ENCODE measurements around the gene PNLIPRP1. TPM values are rescaled to one million over a fixed set of nuclear protein-coding genes. Genes with fewer than 3 reads are reported as not detected.

PNLIPRP1 gene
- total and polyA plus RNA-seq, 2 of the 4 experiments (the other 2 are of a cell fraction) = not detected

GRCh38 chr10:116606061-116606483 is 15.3 kb downstream of the PNLIPRP1 start:
- POLR2A ChIA-PET (ENCODE audit: unreplicated experiment) = no interaction called here
- intact Hi-C loops (cut with micrococcal nuclease) (no loop called here), dilution Hi-C loops (cut with HindIII; ENCODE audit: low sequenced_read_pairs, unreplicated experiment) (no loop called here), in situ Hi-C loops (cut with MboI; ENCODE audit: low sequenced_read_pairs) (no loop called here)
- Histone ChIP-seq H4K20me1 (ENCODE audit: insufficient read depth, low read length) (no peaks in the 10 kb centered on the region), H3K23ac (ENCODE audit: low read depth, low read length) (no peak overlapping the region), H3K79me1 (ENCODE audit: low read depth in 1 of 2, low read length in 2 of 2) (no peaks in the 10 kb centered on the region), H2BK20ac (ENCODE audit: low read depth, low read length) (no peak overlapping the region), H2BK15ac (ENCODE audit: low read depth, low read length) (no peak overlapping the region), H2BK5ac (ENCODE audit: low read depth, low read length, poor library complexity, severe bottlenecking) (no peak overlapping the region), H2AK9ac (replicated peaks; ENCODE audit: low read depth, low read length, poor library complexity) (no peak overlapping the region), H3K14ac (replicated peaks; ENCODE audit: low read depth, low read length) (no peak overlapping the region), H2BK120ac (ENCODE audit: low read depth, low read length) (no peak overlapping the region), H3K4me1 (ENCODE audit: control insufficient read depth, insufficient read depth, low read length) (no peaks in the 10 kb centered on the region; the same call in 1 of the 2 replicates), H3K27me3 (ENCODE audit: control insufficient read depth, insufficient read depth, low read length) (peaks cover 6% of the 10 kb centered on the region; the same call in 1 of the 2 replicates), H3K27ac (ENCODE audit: insufficient read depth, low read length) (no peak overlapping the region), H3K56ac (ENCODE audit: extremely low read depth, insufficient read depth, low read length) (no peak overlapping the region), H2AFZ (replicated peaks; ENCODE audit: low read length, poor library complexity) (no peak overlapping the region), H4K5ac (ENCODE audit: low read depth, low read length) (no peak overlapping the region), H4K91ac (ENCODE audit: insufficient read depth, low read depth, low read length) (no peak overlapping the region), H3K9ac (ENCODE audit: low read depth, low read length) (no peak overlapping the region), H4K8ac (ENCODE audit: low read depth in 2 of 2, low read length in 2 of 2) (no peak overlapping the region), H3K9me1 (ENCODE audit: insufficient read depth, low read length) (no peaks in the 10 kb centered on the region), H3K9me3 (ENCODE audit: control insufficient read depth, insufficient read depth, low read length) (no peaks in the 10 kb centered on the region), H3K18ac (ENCODE audit: low read depth, low read length) (no peak overlapping the region), H2AK5ac (ENCODE audit: low read depth, low read length) (no peak overlapping the region), H3K4me3 (ENCODE audit: insufficient read depth, low read depth, low read length) (no peak overlapping the region), H3K36me3 (ENCODE audit: control insufficient read depth, insufficient read depth, low read length) (no peaks in the 10 kb centered on the region), H3K4ac (ENCODE audit: low read depth, low read length) (no peak overlapping the region), H3K4me2 (ENCODE audit: low read depth, low read length) (no peak overlapping the region)
- no peak for TF ChIP-seq USF2 (IDR thresholded peaks at IDR 0.05; ENCODE audit: low read depth, low read length)
- TF ChIP-seq RAD21 (IDR thresholded peaks at IDR 0.05; ENCODE audit: low read length) = no peak
- no peak for TF ChIP-seq CEBPB (IDR thresholded peaks at IDR 0.05; ENCODE audit: low read depth, low read length)
- TF ChIP-seq MAFK (IDR thresholded peaks at IDR 0.05; ENCODE audit: low read depth, low read length) = no peak
- TF ChIP-seq RCOR1 (IDR thresholded peaks at IDR 0.05; ENCODE audit: insufficient replicate concordance, low read length) = no peak
- TF ChIP-seq SMC3 (IDR thresholded peaks at IDR 0.05; ENCODE audit: low read depth, low read length) = no peak
- no peak for TF ChIP-seq POLR2A (IDR thresholded peaks at IDR 0.05; ENCODE audit: low read depth, low read length)
- no peak for TF ChIP-seq CHD1 (IDR thresholded peaks at IDR 0.05; ENCODE audit: low read depth, low read length)
- TF ChIP-seq CTCF (conservative IDR thresholded peaks at IDR 0.05; ENCODE audit: low read depth, low read length) = no peak
- ATAC-seq (ENCODE audit: low read depth) (no peak), DNase-seq (no peak)
- no TSS peak for BruUV-seq (replicated peaks)
- CTCF ChIA-PET = no interaction called here
- WGBS, 2 experiments (ENCODE audit: extremely low coverage in 2 of 2, insufficient read length in 1 of 2) = no CpG with 5 or more reads among the region's 8 CpGs

Measured in IMR-90 (cell line).